Osteocyte (in vitro differentiated cells): ENCODE measurements around the gene MAPK8IP3. TPM values are rescaled to one million over a fixed set of nuclear protein-coding genes. Genes with fewer than 3 reads are reported as not detected.

Experiments
- DNase-seq: peaks from one replicate; pipeline ENCODE4 v3.0.0; 2021; ENCODE audit warnings: mixed read lengths; ENCODE audit not compliant: unreplicated experiment; ENCODE audit errors: extremely low spot score
- H3K27ac Mint-ChIP-seq: one replicate; pipeline ENCODE4 v1.8.0; 2021; ENCODE audit warnings: mild to moderate bottlenecking, mixed read lengths; ENCODE audit not compliant: unreplicated experiment
- H3K27me3 Mint-ChIP-seq: one replicate; pipeline ENCODE4 v1.8.0; 2021; ENCODE audit warnings: mixed read lengths; ENCODE audit not compliant: unreplicated experiment
- H3K36me3 Mint-ChIP-seq: one replicate; pipeline ENCODE4 v1.8.0; 2021; ENCODE audit warnings: mixed read lengths; ENCODE audit not compliant: unreplicated experiment
- H3K4me1 Mint-ChIP-seq: one replicate; pipeline ENCODE4 v1.8.0; 2021; ENCODE audit warnings: mixed read lengths; ENCODE audit not compliant: unreplicated experiment
- H3K4me3 Mint-ChIP-seq: one replicate; pipeline ENCODE4 v1.8.0; 2021; ENCODE audit warnings: mild to moderate bottlenecking, moderate library complexity, mixed read lengths; ENCODE audit not compliant: unreplicated experiment
- H3K9me3 Mint-ChIP-seq: one replicate; pipeline ENCODE4 v1.8.0; 2021; ENCODE audit warnings: mixed read lengths; ENCODE audit not compliant: unreplicated experiment
- CTCF ChIP-seq: fragments of 200-600 bp; sonication (generic); IDR thresholded peaks from 2 replicates; pipeline ENCODE4 v1.5.0; 2021; ENCODE audit warnings: antibody characterized with exemption, mild to moderate bottlenecking, moderate library complexity
- total RNA-seq: library from RNA; stranded (reverse); gene quantifications from 2 replicates; pipeline ENCODE4 v1.2.1, GENCODE V29; 2021

Gene MAPK8IP3
- total RNA-seq, 1 donor from 2014 or later: 105 TPM

GRCh38 chr16:1758923-1759322 lies 52.9 kb downstream of the MAPK8IP3 start:
- DNase-seq: no peak
- Mint-ChIP-seq H3K4me3 (no peak overlapping the region), H3K4me1 (no peaks in the 10 kb centered on the region), H3K9me3 (no peaks in the 10 kb centered on the region), H3K27me3 (no peaks in the 10 kb centered on the region), H3K36me3 (peaks cover 17% of the 10 kb centered on the region), H3K27ac (no peak overlapping the region)
- TF ChIP-seq CTCF: no peak

GRCh38 chr16:1759511-1759910 lies 53.5 kb downstream of the MAPK8IP3 start:
- no peak for TF ChIP-seq CTCF
- Mint-ChIP-seq H3K36me3 (peaks cover 17% of the 10 kb centered on the region), H3K4me3 (no peak overlapping the region), H3K9me3 (no peaks in the 10 kb centered on the region), H3K4me1 (no peaks in the 10 kb centered on the region), H3K27me3 (no peaks in the 10 kb centered on the region), H3K27ac (no peak overlapping the region)
- DNase-seq: no peak

GRCh38 chr16:1760911-1761310 lies 54.9 kb downstream of the MAPK8IP3 start:
- H3K4me1 Mint-ChIP-seq: no peaks in the 10 kb centered on the region
- no peaks in the 10 kb centered on the region for H3K27me3 Mint-ChIP-seq
- H3K4me3 Mint-ChIP-seq: no peak overlapping the region
- no peaks in the 10 kb centered on the region for H3K9me3 Mint-ChIP-seq
- no peak for DNase-seq
- no peak for TF ChIP-seq CTCF
- no peak overlapping the region for H3K27ac Mint-ChIP-seq
- H3K36me3 Mint-ChIP-seq: peaks cover 9% of the 10 kb centered on the region

GRCh38 chr16:1761751-1762150 lies 55.8 kb downstream of the MAPK8IP3 start:
- peaks cover 6% of the 10 kb centered on the region for H3K36me3 Mint-ChIP-seq
- no peak for TF ChIP-seq CTCF
- no peaks in the 10 kb centered on the region for H3K4me1 Mint-ChIP-seq
- no peaks in the 10 kb centered on the region for H3K9me3 Mint-ChIP-seq
- no peak overlapping the region for H3K4me3 Mint-ChIP-seq
- H3K27ac Mint-ChIP-seq: no peak overlapping the region
- no peak for DNase-seq
- H3K27me3 Mint-ChIP-seq: no peaks in the 10 kb centered on the region

- no peaks in the 10 kb centered on the region for H3K4me1 Mint-ChIP-seq
- no peaks in the 10 kb centered on the region for H3K27me3 Mint-ChIP-seq
- H3K4me3 Mint-ChIP-seq: no peak overlapping the region
- peaks cover 6% of the 10 kb centered on the region for H3K36me3 Mint-ChIP-seq
- DNase-seq: no peak
- TF ChIP-seq CTCF: no peak
- no peak overlapping the region for H3K27ac Mint-ChIP-seq
- H3K9me3 Mint-ChIP-seq: no peaks in the 10 kb centered on the region
Measured at GRCh38 chr16:1762196-1762878, 56.3 kb downstream of the MAPK8IP3 start.
